ENCODE results near the gene TNFRSF25. TPM values are rescaled to one million over a fixed set of nuclear protein-coding genes. Genes with fewer than 3 reads are reported as not detected.

The TNFRSF25 gene
- polyA plus RNA-seq, 1 of the 3 experiments (the other 2 are of a cell fraction) = 20.8 TPM

DNA sequence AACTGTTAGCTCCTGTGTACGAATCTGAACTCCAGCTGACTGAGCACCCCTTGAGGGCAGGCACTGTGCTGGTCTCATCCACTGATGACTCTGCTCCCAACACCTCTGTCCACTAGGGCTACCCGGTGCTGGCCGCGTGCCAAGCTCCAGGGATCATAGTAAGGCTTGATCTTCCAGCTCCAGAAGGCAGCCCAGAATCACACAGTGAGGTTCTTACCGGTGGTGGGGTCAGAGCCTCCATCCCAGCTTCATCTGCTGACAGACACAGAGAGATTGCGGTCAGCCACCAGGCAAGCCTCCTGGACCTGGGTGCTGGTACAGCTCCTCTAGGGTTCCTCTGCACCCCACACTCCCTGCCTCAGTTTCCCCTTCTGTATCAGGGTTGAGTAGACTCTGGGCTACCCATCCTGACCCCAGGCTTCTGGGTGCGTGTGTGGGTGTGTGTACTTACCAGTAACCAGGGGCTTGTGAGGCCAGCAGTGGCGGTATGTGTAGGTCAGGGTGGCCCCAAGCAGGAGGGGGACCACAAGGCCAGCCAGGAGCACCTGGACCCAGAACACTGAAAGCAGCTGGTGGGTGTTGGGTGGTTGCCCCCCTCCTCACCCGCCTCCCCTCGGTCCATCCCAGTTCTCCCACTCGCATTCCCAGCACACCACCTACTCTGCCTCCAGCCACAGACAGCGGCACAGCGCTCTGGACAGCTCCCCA is 3.4 kb downstream of the TNFRSF25 start:
- Histone ChIP-seq H3K4me1 (ENCODE audit: control insufficient read depth in 1 of 2, insufficient read depth in 2 of 2, low read depth in 1 of 2, low read length in 1 of 2) (no peaks in the 10 kb centered on the region), H3K27me3 (ENCODE audit: insufficient read depth) (no peaks in the 10 kb centered on the region), H3K79me2 (ENCODE audit: insufficient read depth) (no peaks in the 10 kb centered on the region), H4K20me1 (ENCODE audit: insufficient read depth) (no peaks in the 10 kb centered on the region), H3K9me2 (no peaks in the 10 kb centered on the region), H3K9me3 (no peaks in the 10 kb centered on the region), H3K27ac (ENCODE audit: low read depth in 2 of 2, low read length in 1 of 2) (no peak overlapping the region), H3K4me2 (no peak overlapping the region), H2AFZ (ENCODE audit: low read depth) (no peak overlapping the region), H3K36me3 (replicated peaks in 1 of 2; ENCODE audit: control insufficient read depth in 1 of 2, insufficient read depth in 2 of 2, low read length in 1 of 2) (peaks cover 0 to 16% of the 10 kb centered on the region in 2 experiments), H3K4me3 (ENCODE audit: low read depth in 2 of 2, low read length in 1 of 2) (no peak overlapping the region), H3F3A (replicated peaks; ENCODE audit: insufficient read depth) (no peaks in the 10 kb centered on the region), H3K9ac (no peak overlapping the region)
- ChIA-PET POLR2A (no interaction called here), CTCF (interaction anchor here (0.8 to 2.0 kb wide), 9 partner anchors 8 to 215 kb away, joined by 3 to 7 read pairs (median 3); partner anchors contain the start of gene NOL9)
- TF ChIP-seq GABPA (IDR thresholded peaks at IDR 0.05; ENCODE audit: low read depth) (no peak), RAD21 (IDR thresholded peaks at IDR 0.05; ENCODE audit: low read length) (no peak), RXRA (IDR thresholded peaks at IDR 0.05; ENCODE audit: borderline replicate concordance, low read depth) (no peak), EP300 (IDR thresholded peaks at IDR 0.05; ENCODE audit: borderline replicate concordance in 1 of 2, low read depth in 1 of 2, low read length in 1 of 2) (no peak)
- TF ChIP-seq, protein P1, sequence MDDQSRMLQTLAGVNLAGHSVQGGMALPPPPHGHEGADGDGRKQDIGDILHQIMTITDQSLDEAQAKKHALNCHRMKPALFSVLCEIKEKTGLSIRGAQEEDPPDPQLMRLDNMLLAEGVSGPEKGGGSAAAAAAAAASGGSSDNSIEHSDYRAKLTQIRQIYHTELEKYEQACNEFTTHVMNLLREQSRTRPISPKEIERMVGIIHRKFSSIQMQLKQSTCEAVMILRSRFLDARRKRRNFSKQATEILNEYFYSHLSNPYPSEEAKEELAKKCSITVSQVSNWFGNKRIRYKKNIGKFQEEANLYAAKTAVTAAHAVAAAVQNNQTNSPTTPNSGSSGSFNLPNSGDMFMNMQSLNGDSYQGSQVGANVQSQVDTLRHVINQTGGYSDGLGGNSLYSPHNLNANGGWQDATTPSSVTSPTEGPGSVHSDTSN (IDR thresholded peaks at IDR 0.05) = no peak
- no peak for DNase-seq
- 87% methylated on average over 4 of the region's 13 CpGs for WGBS (ENCODE audit: low lambda C conversion rate)

DNA sequence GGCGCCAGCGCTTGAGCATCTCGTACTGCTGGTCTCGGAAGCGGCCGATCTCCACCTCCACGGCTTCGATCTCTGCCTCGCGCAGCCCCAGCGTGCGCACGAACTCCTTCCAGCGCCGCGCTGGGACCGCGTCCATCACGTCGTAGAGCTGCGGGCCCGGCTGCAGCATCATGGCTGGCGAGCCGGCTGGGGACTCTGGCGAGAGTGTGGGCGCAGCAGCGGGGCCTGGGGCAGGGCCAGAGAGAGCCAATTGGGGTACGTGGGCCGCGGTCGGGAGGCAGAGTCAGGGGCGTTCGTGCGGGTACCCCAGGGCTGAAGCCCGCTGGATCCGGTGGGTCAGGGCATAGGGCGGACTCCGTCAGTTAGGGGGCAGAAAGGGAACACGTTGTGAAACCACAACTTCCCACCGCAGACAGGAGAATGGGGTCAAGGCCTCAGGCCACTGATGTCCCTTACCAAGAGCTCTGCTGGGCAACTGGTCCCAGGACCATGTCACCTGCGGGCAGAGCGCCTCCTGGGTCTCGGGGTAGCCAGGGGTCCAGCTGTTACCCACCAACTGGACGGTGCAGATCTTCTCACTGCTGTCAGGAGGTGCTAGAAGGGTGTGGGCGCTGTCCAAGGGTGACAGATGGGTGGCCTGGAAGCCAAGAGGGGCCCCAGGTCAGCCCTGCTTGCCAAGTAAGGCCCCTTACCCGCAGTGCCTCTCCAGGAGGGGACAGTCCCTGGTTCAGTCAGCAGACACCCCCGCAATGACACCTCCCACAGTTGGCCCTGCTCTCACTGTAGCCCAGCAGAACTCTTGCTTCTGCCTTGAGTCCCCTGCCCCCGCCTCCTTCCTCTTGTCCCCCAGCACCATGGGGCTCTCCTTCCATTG is 4.2 kb downstream of the TNFRSF25 start:
- POLR2A ChIA-PET = no interaction called here
- H3K9me3 ChIP-seq = no peaks in the 10 kb centered on the region
- CTCF ChIA-PET = interaction anchor here (0.8 to 2.0 kb wide), 6 partner anchors 14 to 215 kb away, joined by 3 to 7 read pairs (median 4); partner anchors contain the start of gene NOL9
- H2AFZ ChIP-seq (ENCODE audit: low read depth) = no peak overlapping the region
- H3F3A ChIP-seq (replicated peaks; ENCODE audit: insufficient read depth) = no peaks in the 10 kb centered on the region
- H3K36me3 ChIP-seq (replicated peaks in 1 of 2; ENCODE audit: control insufficient read depth in 1 of 2, insufficient read depth in 2 of 2, low read length in 1 of 2) = peaks cover 0 to 15% of the 10 kb centered on the region in 2 experiments
- H3K9ac ChIP-seq = no peak overlapping the region
- H4K20me1 ChIP-seq (ENCODE audit: insufficient read depth) = no peaks in the 10 kb centered on the region
- TF ChIP-seq TCF12 (IDR thresholded peaks at IDR 0.05) (no peak), RAD21 (IDR thresholded peaks at IDR 0.05; ENCODE audit: low read length) (no peak), NFIC (IDR thresholded peaks at IDR 0.05; ENCODE audit: borderline replicate concordance) (no peak), YY1 (IDR thresholded peaks at IDR 0.05; ENCODE audit: low read depth) (no peak), GATA2 (CRISPR knock-in tag; IDR thresholded peaks at IDR 0.05) (no peak), FOXM1 (IDR thresholded peaks at IDR 0.05; ENCODE audit: low read depth) (no peak), EP300 (IDR thresholded peaks at IDR 0.05; ENCODE audit: borderline replicate concordance in 1 of 2, low read depth in 1 of 2, low read length in 1 of 2) (no peak), NRF1 (IDR thresholded peaks at IDR 0.05; ENCODE audit: low read depth, low read length) (no peak), SMC3 (IDR thresholded peaks at IDR 0.05; ENCODE audit: low read depth, low read length) (no peak), RCOR1 (IDR thresholded peaks at IDR 0.05; ENCODE audit: low read length) (no peak), EZH2phosphoT487 (IDR thresholded peaks at IDR 0.05; ENCODE audit: borderline replicate concordance, low read depth) (no peak), TAF1 (IDR thresholded peaks at IDR 0.05; ENCODE audit: borderline replicate concordance, low read depth, low read length) (no peak), SIN3A (IDR thresholded peaks at IDR 0.05; ENCODE audit: borderline replicate concordance, low read depth, low read length) (no peak), MEF2A (IDR thresholded peaks at IDR 0.05; ENCODE audit: borderline replicate concordance, low read depth) (no peak), FOXJ3 (CRISPR knock-in tag; IDR thresholded peaks at IDR 0.05) (no peak), JUND (IDR thresholded peaks at IDR 0.05) (no peak)
- TF ChIP-seq, protein P2, sequence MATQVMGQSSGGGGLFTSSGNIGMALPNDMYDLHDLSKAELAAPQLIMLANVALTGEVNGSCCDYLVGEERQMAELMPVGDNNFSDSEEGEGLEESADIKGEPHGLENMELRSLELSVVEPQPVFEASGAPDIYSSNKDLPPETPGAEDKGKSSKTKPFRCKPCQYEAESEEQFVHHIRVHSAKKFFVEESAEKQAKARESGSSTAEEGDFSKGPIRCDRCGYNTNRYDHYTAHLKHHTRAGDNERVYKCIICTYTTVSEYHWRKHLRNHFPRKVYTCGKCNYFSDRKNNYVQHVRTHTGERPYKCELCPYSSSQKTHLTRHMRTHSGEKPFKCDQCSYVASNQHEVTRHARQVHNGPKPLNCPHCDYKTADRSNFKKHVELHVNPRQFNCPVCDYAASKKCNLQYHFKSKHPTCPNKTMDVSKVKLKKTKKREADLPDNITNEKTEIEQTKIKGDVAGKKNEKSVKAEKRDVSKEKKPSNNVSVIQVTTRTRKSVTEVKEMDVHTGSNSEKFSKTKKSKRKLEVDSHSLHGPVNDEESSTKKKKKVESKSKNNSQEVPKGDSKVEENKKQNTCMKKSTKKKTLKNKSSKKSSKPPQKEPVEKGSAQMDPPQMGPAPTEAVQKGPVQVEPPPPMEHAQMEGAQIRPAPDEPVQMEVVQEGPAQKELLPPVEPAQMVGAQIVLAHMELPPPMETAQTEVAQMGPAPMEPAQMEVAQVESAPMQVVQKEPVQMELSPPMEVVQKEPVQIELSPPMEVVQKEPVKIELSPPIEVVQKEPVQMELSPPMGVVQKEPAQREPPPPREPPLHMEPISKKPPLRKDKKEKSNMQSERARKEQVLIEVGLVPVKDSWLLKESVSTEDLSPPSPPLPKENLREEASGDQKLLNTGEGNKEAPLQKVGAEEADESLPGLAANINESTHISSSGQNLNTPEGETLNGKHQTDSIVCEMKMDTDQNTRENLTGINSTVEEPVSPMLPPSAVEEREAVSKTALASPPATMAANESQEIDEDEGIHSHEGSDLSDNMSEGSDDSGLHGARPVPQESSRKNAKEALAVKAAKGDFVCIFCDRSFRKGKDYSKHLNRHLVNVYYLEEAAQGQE (IDR thresholded peaks at IDR 0.05; ENCODE audit: low read depth, low read length) = no peak
- TF ChIP-seq, protein P1 (IDR thresholded peaks at IDR 0.05) = no peak
- no peak for DNase-seq
- no peak overlapping the region for H3K4me2 ChIP-seq
- WGBS (ENCODE audit: low lambda C conversion rate) = 97% methylated on average over 34 of the region's 48 CpGs
- H3K9me2 ChIP-seq = no peaks in the 10 kb centered on the region
- H3K79me2 ChIP-seq (ENCODE audit: insufficient read depth) = no peaks in the 10 kb centered on the region
- no peak overlapping the region for H3K27ac ChIP-seq (ENCODE audit: low read depth in 2 of 2, low read length in 1 of 2)
- H3K4me1 ChIP-seq (ENCODE audit: control insufficient read depth in 1 of 2, insufficient read depth in 2 of 2, low read depth in 1 of 2, low read length in 1 of 2) = no peaks in the 10 kb centered on the region
- no peaks in the 10 kb centered on the region for H3K27me3 ChIP-seq (ENCODE audit: insufficient read depth)
- no peak overlapping the region for H3K4me3 ChIP-seq (ENCODE audit: low read depth in 2 of 2, low read length in 1 of 2)
